Body of pancreas (tissue), 4 donors: Measurements from ENCODE around the gene RFWD3. TPM values are rescaled to one million over a fixed set of nuclear protein-coding genes. Genes with fewer than 3 reads are reported as not detected.

ENCODE experiments used
- ATAC-seq: fragments of 150-250 bp; one replicate; pipeline ENCODE4 v1.9.1; 2016
- DNase-seq, 4 donors: peaks; one replicate each; pipeline ENCODE4 v3.0.0-alpha.2; 2019
- H3K27ac ChIP-seq, 4 donors: fragments of 200-600 bp; sonication (generic); 1 replicate in 3 of 4; 2 replicates in 1 of 4; pipeline versions ENCODE4 v1.5.1 to v1.6.1; 2016 to 2019; ENCODE audit warnings: mild to moderate bottlenecking in 1 of 4, mixed read lengths in 1 of 4, moderate library complexity in 1 of 4
- H3K27me3 ChIP-seq, 2 donors: fragments of 200-600 bp; sonication (generic); one replicate each; pipeline ENCODE4 v1.6.0; 2016; ENCODE audit warnings: mild to moderate bottlenecking in 1 of 2
- H3K36me3 ChIP-seq, 2 donors: fragments of 200-600 bp; sonication (generic); replicated peaks in 1 of 2; 2 replicates each; pipeline ENCODE4 v1.5.1; 2016; ENCODE audit warnings: low read depth in 2 of 2; ENCODE audit not compliant: insufficient read depth in 1 of 2
- H3K4me1 ChIP-seq: fragments of 200-600 bp; sonication (generic); one replicate; pipeline ENCODE4 v1.6.0; 2016
- H3K4me3 ChIP-seq, 2 donors: fragments of 200-600 bp; sonication (generic); 1 replicate in 1 of 2; 2 replicates in 1 of 2; pipeline ENCODE4 v1.5.1; 2016 to 2019
- H3K9me3 ChIP-seq, 3 donors: fragments of 200-600 bp; sonication (generic); 1 replicate in 2 of 3; 2 replicates in 1 of 3; pipeline ENCODE4 v1.5.1; 2016
- POLR2A ChIP-seq, 3 donors: fragments of 450-650 bp; IDR thresholded peaks; one replicate each; pipeline ENCODE4 v1.6.1; 2016; ENCODE audit warnings: antibody characterized with exemption in 3 of 3, mild to moderate bottlenecking in 2 of 3
- WGBS, 2 donors: methylation state at CpG; one replicate each; pipeline ENCODE4 v1.1.5; 2017; 5-methylcytosine and 5-hydroxymethylcytosine counted together
- intact Hi-C: fragments of 100-400 bp; cut with DNase I; formaldehyde crosslinking; loops from one replicate; pipeline ENCODE4 v1.15.1; 2023
- total RNA-seq, 2 donors: library from RNA; depleted of rRNA; stranded (reverse); fragments of >200 nt; gene quantifications; one replicate each; pipeline ENCODE4 v1.1.0, GENCODE V29; 2016
- TF ChIP-seq, protein P1 (sequence below), 7 experiments: fragments of 450-650 bp in 4 of 7; fragments of 200-600 bp in 3 of 7; sonication (generic) in 3 of 7; IDR thresholded peaks; one replicate each; pipeline ENCODE4 v1.5.1; 2016 to 2019; ENCODE audit warnings: antibody characterized with exemption in 7 of 7

Gene RFWD3
- total RNA-seq, 2 donors from 2014 or later = 10.5 to 12.2 TPM

- no peak for ATAC-seq
- TF ChIP-seq POLR2A (IDR thresholded peaks at IDR 0.05) = no peak
- TF ChIP-seq, protein P1, sequence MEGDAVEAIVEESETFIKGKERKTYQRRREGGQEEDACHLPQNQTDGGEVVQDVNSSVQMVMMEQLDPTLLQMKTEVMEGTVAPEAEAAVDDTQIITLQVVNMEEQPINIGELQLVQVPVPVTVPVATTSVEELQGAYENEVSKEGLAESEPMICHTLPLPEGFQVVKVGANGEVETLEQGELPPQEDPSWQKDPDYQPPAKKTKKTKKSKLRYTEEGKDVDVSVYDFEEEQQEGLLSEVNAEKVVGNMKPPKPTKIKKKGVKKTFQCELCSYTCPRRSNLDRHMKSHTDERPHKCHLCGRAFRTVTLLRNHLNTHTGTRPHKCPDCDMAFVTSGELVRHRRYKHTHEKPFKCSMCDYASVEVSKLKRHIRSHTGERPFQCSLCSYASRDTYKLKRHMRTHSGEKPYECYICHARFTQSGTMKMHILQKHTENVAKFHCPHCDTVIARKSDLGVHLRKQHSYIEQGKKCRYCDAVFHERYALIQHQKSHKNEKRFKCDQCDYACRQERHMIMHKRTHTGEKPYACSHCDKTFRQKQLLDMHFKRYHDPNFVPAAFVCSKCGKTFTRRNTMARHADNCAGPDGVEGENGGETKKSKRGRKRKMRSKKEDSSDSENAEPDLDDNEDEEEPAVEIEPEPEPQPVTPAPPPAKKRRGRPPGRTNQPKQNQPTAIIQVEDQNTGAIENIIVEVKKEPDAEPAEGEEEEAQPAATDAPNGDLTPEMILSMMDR (IDR thresholded peaks at IDR 0.05) = no peak
- H3K27ac ChIP-seq = no peak overlapping the region
- DNase-seq = no peak
- H3K4me3 ChIP-seq = no peak overlapping the region
- no peaks in the 10 kb centered on the region for H3K36me3 ChIP-seq
- no peaks in the 10 kb centered on the region for H3K9me3 ChIP-seq
- H3K4me1 ChIP-seq = peaks cover 8% of the 10 kb centered on the region
- WGBS, 2 donors = 87 to 88% methylated on average over 5 to 6 of the region's 6 CpGs
- H3K27me3 ChIP-seq = no peaks in the 10 kb centered on the region
- intact Hi-C loops = no loop called here
Observed at GRCh38 chr16:74585846-74586443, 80.7 kb downstream of the RFWD3 start.

DNA sequence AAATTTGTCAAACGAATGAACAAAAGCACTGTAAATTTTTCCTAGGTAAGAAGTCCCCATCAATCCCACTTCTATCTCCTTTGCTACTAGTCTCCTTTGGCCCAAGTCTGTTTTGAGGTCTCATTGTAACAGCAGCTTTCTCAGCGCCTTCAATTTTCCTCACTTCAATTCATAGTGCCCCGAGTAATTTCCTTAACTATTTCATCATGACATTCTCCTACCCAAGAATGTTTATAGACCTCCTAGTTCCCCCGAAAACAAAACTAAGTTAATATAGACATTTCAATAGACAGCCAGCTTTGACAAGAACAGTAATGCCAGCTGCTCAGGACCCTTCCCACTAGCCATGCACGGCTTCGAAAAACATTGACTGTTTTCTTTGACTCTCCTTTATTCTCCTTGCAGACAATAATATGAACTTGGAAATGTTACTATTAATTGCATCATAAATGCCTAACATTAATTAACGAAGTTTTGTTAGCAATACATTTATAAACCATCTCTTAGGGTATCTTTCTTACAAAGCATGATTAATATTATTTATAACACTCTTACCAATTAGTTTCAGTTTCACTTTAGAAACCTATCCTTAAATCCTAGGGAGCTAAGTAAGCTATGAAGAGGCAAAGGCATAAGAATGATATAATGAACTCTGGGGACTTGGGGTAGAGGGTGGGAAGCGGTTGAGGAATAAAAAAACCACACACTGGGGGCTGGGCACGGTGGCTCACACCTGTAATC, 82.6 kb downstream of the RFWD3 start:
- DNase-seq (no peak), ATAC-seq (no peak)
- Histone ChIP-seq H3K27me3 (no peaks in the 10 kb centered on the region), H3K4me1 (peaks cover 16% of the 10 kb centered on the region), H3K36me3 (no peaks in the 10 kb centered on the region), H3K9me3 (no peaks in the 10 kb centered on the region), H3K27ac (no peak overlapping the region), H3K4me3 (no peak overlapping the region)
- 87 to 91% methylated on average over 9 of the region's 9 CpGs for WGBS, 2 donors
- intact Hi-C loops = no loop called here
- TF ChIP-seq, protein P1 (IDR thresholded peaks at IDR 0.05) = no peak
- TF ChIP-seq POLR2A (IDR thresholded peaks at IDR 0.05) = no peak

GRCh38 chr16:74582970-74583369, 83.7 kb downstream of the RFWD3 start:
- intact Hi-C loops = no loop called here
- H3K4me3 ChIP-seq = no peak overlapping the region
- DNase-seq (no peak), ATAC-seq (no peak)
- no peak overlapping the region for H3K27ac ChIP-seq
- H3K36me3 ChIP-seq = no peaks in the 10 kb centered on the region
- H3K27me3 ChIP-seq = no peaks in the 10 kb centered on the region
- 83 to 100% methylated on average over 1 of the region's 1 CpG for WGBS, 2 donors
- H3K9me3 ChIP-seq = no peaks in the 10 kb centered on the region
- TF ChIP-seq POLR2A (IDR thresholded peaks at IDR 0.05) = no peak
- TF ChIP-seq, protein P1 (IDR thresholded peaks at IDR 0.05) = no peak
- H3K4me1 ChIP-seq = peaks cover 24% of the 10 kb centered on the region

DNA sequence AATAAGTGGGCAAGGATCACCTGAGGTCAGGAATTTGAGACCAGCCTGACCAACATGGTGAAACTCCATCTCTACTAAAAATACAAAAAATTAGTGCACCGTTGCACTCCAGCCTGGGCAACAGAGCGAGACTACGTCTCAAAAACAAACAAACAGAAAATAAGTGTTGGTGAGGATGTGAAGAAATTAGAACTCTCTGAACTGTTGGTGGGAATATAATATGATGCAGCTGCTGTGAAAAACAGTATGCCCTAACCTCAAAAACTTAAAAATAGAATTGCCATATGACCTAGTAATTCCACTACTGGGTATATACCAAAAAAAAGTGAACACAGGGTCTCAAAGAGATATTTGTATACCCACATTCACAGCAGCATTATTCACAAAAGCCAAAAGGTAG, 85.8 kb downstream of the RFWD3 start:
- WGBS, 2 donors = 81 to 85% methylated on average over 3 of the region's 3 CpGs
- H3K4me3 ChIP-seq = no peak overlapping the region
- intact Hi-C loops = no loop called here
- no peak overlapping the region for H3K27ac ChIP-seq
- DNase-seq (no peak), ATAC-seq (no peak)
- H3K27me3 ChIP-seq = no peaks in the 10 kb centered on the region
- no peak for TF ChIP-seq POLR2A (IDR thresholded peaks at IDR 0.05)
- TF ChIP-seq, protein P1 (IDR thresholded peaks at IDR 0.05) = no peak
- no peaks in the 10 kb centered on the region for H3K36me3 ChIP-seq
- H3K4me1 ChIP-seq = peaks cover 29% of the 10 kb centered on the region
- no peaks in the 10 kb centered on the region for H3K9me3 ChIP-seq

DNA sequence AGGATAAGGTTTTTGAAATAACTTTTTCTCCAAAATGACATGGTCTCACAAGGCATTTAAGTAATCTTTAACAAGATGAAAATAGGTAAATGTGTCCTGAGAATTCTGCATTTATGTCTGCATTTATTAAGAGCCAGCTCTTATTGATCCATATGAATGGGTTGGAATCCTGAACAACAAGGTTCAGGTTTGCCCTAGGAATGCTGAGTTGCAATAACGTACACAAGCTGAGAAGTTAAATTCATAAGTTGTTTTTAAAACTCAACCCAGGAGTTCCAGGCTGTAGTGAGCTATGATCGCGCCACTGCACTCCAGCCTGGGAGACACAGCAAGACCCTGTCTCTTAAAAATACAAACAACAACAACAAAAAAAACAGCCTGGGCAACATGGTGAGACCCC, 87.8 kb downstream of the RFWD3 start:
- TF ChIP-seq, protein P1 (IDR thresholded peaks at IDR 0.05) = no peak
- no peak for TF ChIP-seq POLR2A (IDR thresholded peaks at IDR 0.05)
- ATAC-seq = no peak
- Histone ChIP-seq H3K27ac (no peak overlapping the region), H3K27me3 (no peaks in the 10 kb centered on the region), H3K9me3 (no peaks in the 10 kb centered on the region), H3K4me1 (peaks cover 36% of the 10 kb centered on the region), H3K4me3 (no peak overlapping the region), H3K36me3 (no peaks in the 10 kb centered on the region)
- WGBS, 2 donors = 86% methylated on average over 3 of the region's 3 CpGs
- no peak for DNase-seq
- intact Hi-C loops = no loop called here
